ENCODE measurements around the gene GABRB2. TPM values are rescaled to one million over a fixed set of nuclear protein-coding genes. Genes with fewer than 3 reads are reported as not detected.

Gene GABRB2
- total and polyA plus RNA-seq, 10 donors: 0.07 to 27.5 (median 9.1) TPM

DNA sequence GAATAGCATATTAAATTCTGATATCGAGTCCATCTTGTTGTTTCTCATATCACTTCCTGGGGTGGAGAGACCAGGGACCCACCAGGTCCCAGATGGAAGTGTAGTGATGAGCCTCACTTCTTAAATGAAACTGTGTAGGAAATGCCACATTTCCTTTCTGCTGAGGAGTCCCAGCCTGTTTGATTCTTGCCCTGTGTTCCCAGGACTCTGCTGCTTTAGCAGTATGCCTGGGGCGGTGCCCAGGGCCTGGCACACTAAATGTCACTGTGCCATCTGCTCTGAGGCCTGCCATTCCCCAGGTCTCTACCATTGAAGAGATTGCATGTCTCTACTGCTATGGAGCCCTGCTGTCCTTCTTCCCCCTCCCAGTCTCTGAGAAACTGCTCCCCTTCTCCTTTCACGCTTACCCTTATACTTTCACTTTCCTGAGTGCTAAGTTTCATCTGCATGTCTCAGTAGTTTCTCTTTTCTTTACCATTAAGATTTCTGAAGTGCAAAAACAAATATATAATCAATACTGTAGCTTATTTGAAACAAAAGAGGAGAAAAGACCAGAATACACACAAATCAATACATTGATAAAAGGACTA lies 260.4 kb downstream of the GABRB2 start:
- TF ChIP-seq, protein P1, sequence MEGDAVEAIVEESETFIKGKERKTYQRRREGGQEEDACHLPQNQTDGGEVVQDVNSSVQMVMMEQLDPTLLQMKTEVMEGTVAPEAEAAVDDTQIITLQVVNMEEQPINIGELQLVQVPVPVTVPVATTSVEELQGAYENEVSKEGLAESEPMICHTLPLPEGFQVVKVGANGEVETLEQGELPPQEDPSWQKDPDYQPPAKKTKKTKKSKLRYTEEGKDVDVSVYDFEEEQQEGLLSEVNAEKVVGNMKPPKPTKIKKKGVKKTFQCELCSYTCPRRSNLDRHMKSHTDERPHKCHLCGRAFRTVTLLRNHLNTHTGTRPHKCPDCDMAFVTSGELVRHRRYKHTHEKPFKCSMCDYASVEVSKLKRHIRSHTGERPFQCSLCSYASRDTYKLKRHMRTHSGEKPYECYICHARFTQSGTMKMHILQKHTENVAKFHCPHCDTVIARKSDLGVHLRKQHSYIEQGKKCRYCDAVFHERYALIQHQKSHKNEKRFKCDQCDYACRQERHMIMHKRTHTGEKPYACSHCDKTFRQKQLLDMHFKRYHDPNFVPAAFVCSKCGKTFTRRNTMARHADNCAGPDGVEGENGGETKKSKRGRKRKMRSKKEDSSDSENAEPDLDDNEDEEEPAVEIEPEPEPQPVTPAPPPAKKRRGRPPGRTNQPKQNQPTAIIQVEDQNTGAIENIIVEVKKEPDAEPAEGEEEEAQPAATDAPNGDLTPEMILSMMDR (IDR thresholded peaks at IDR 0.05 in 8 of 11, conservative IDR thresholded peaks at IDR 0.05 in 3 of 11): no peak
- TF ChIP-seq POLR2A (IDR thresholded peaks at IDR 0.05): no peak
- DNase-seq: no peak
- Histone ChIP-seq H3K4me3 (no peak overlapping the region), H3K36me3 (no peaks in the 10 kb centered on the region), H3K27me3 (replicated peaks in 1 of 7) (no peaks in the 10 kb centered on the region), H3K4me1 (no peaks in the 10 kb centered on the region), H3K27ac (peak overlapping the region in 1 of 8 donors; percentile 0), H3K9me3 (no peaks in the 10 kb centered on the region)
- WGBS, 5 donors: 47 to 63% (median 59%) methylated on average over 3 of the region's 3 CpGs
- intact Hi-C loops (cut with DNase I; ENCODE audit: low total_unique reads): no loop called here

- no peaks in the 10 kb centered on the region for H3K4me1 ChIP-seq
- WGBS, 5 donors: 80 to 94% (median 91%) methylated on average over 2 of the region's 2 CpGs
- H3K4me3 ChIP-seq: no peak overlapping the region
- no peaks in the 10 kb centered on the region for H3K36me3 ChIP-seq
- TF ChIP-seq POLR2A (IDR thresholded peaks at IDR 0.05) (no peak), POLR2AphosphoS5 (IDR thresholded peaks at IDR 0.05) (no peak)
- TF ChIP-seq, protein P1 (IDR thresholded peaks at IDR 0.05 in 8 of 11, conservative IDR thresholded peaks at IDR 0.05 in 3 of 11): no peak
- no peak overlapping the region for H3K27ac ChIP-seq
- intact Hi-C loops (cut with DNase I; ENCODE audit: low total_unique reads): no loop called here
- no peaks in the 10 kb centered on the region for H3K27me3 ChIP-seq (replicated peaks in 1 of 7)
- peaks cover 0 to 7% (median 0%) of the 10 kb centered on the region in 8 donors for H3K9me3 ChIP-seq
- no peak for DNase-seq
These were observed 262.1 kb downstream of the GABRB2 start for GRCh38 chr5:161284445-161284844.

DNA sequence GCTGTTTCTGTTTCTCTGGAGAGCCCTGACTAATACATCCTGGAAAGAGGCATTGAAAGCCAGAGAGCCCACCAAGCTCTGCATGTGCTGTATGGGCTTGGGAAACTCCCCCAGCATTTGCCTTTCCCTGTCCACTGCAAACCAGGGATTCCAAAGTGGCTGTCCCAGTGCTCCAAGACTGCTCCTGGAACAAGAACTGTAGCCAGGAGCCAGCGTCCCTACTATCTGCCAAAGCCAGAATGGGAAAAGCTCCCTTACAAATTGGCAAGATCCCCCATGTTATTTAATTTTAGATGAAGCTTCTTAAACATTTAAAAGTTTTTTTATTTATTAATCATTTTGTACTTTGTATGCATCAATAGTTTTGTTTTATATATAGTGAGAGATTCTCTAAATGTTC lies 263.2 kb downstream of the GABRB2 start:
- TF ChIP-seq POLR2AphosphoS5 (IDR thresholded peaks at IDR 0.05) (no peak), POLR2A (IDR thresholded peaks at IDR 0.05) (no peak)
- TF ChIP-seq, protein P1 (IDR thresholded peaks at IDR 0.05 in 8 of 11, conservative IDR thresholded peaks at IDR 0.05 in 3 of 11): no peak
- Histone ChIP-seq H3K9me3 (peaks cover 0 to 7% (median 0%) of the 10 kb centered on the region in 8 donors), H3K4me1 (no peaks in the 10 kb centered on the region), H3K27ac (peak overlapping the region in 1 of 8 donors; percentile 5), H3K36me3 (no peaks in the 10 kb centered on the region), H3K4me3 (no peak overlapping the region), H3K27me3 (replicated peaks in 1 of 7) (no peaks in the 10 kb centered on the region)
- 39 to 73% (median 55%) methylated on average over 1 of the region's 1 CpG for WGBS, 5 donors
- DNase-seq: no peak
- intact Hi-C loops (cut with DNase I; ENCODE audit: low total_unique reads): no loop called here

DNA sequence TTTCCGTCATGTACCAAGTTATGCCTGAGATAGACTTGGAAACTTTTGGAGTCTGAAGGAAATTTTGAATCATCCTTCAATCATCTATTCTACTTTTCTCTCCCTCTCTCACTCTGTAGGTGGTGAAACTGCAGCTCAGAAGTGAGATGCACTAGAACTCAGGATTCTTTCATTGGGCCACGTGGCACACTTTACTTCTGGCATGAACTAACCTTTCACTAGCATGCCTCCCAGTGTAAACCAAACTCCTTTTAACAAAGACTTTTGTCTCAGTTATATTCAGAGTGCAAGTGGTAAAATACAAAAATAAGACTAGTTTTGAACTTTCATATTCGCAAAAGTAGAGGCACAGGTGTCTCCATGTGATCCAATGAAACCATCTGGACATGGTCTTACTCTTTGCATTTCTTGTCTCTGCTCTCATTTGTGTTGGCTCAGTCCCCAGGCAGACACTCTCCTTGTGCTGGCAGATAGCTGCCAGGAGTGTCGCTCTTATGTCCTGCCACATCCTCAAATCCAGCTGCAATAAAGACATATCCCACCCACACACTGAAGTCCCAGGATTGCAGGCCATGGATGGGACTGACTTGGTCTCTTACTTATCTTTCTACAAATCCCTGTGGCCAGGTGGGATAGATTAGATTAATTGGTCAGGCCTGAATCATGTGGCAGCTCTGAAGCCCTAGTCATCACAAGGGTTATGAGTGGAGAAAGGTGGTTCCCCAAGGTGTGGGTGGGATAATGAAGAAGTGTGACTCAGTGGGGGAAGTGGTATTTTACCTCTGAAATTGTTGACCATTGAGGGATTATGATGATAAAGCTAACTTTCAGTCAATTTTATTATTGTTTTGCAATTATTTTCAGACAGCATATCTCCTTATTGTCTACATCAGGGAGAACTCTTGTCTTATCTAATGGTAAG lies 267.5 kb downstream of the GABRB2 start:
- TF ChIP-seq POLR2AphosphoS5 (IDR thresholded peaks at IDR 0.05): no peak
- TF ChIP-seq, protein P1 (IDR thresholded peaks at IDR 0.05 in 8 of 11, conservative IDR thresholded peaks at IDR 0.05 in 3 of 11): no peak
- TF ChIP-seq POLR2A (IDR thresholded peaks at IDR 0.05): no peak
- Histone ChIP-seq H3K4me3 (no peak overlapping the region), H3K27me3 (replicated peaks in 1 of 7) (no peaks in the 10 kb centered on the region), H3K9me3 (peaks cover 0 to 7% (median 0%) of the 10 kb centered on the region in 8 donors), H3K36me3 (no peaks in the 10 kb centered on the region), H3K4me1 (no peaks in the 10 kb centered on the region), H3K27ac (no peak overlapping the region)
- 80 to 90% (median 84%) methylated on average over 4 of the region's 4 CpGs for WGBS, 5 donors
- no peak for DNase-seq
- intact Hi-C loops (cut with DNase I; ENCODE audit: low total_unique reads): no loop called here

Data from spleen (tissue), 11 donors.